GM19397 (cell line): ENCODE data around the gene IKZF2.
"Not testable (repeated sequence)": the region's sequence is repeated elsewhere in the genome, so short reads cannot be mapped to it uniquely, and the experiment has no call there.

ENCODE experiments used
- ATAC-seq: cut with Tn5 transposase; IDR thresholded peaks from one replicate; pipeline ENCODE4 v1.9.1; 2021; ENCODE audit warnings: mild to moderate bottlenecking, moderate library complexity; ENCODE audit not compliant: unreplicated experiment

Gene IKZF2

DNA sequence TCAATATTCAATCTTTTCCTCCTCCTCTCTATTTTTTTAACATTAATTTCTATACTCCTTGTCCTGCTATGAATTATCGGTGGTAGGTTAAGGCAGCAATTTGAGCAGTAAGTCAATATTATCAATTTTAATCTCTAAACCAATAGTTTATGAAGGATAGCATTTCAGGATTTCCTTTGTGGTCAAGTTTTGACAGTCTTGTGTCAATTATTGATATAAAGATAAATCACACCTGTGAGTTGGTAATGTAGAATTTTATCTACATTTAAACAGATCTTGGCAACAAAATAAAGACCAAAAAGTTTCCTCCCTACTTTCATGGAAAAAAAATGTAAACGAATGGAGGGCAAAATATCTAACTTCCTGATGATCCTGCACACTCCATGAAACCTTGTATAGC lies 87.3 kb downstream of the IKZF2 start:
- ATAC-seq: no peak

DNA sequence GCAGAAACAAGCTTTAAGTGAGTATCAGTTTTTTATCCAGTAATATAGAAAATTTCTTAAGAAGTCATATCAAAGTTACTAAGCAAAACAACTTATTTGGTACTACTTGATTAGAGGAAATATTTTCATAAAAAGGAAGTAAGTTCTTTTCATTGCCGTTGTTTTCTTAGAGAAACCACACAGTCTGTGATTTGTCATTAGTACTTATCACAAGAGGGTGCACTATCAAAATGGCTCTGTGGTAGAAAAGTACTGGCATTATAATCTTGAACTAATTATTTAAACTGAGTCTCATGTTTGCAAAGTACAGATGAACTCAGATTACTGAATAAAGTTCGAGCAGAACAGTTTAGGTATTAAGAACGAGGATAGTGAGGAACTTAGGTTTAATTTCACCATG lies 93.4 kb downstream of the IKZF2 start:
- no peak for ATAC-seq

DNA sequence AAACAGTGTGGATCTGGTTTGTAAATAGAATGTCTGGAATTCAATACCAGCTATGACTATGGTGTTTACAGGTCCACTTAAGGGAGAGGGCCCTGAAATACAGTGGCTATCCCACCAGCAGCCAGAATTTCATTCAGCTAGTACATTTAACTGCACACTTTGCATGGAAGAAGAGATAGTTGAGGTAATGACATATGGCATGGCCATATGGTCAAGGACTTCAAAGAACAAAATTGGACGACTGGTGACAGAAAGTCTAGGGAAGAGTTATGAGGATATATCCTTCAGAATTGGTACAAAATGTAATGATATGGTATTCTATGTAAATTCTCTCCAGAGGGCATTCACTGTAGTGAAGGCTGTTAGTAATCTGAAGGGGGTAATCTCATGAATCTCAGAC lies 105.0 kb downstream of the IKZF2 start:
- ATAC-seq: no peak

DNA sequence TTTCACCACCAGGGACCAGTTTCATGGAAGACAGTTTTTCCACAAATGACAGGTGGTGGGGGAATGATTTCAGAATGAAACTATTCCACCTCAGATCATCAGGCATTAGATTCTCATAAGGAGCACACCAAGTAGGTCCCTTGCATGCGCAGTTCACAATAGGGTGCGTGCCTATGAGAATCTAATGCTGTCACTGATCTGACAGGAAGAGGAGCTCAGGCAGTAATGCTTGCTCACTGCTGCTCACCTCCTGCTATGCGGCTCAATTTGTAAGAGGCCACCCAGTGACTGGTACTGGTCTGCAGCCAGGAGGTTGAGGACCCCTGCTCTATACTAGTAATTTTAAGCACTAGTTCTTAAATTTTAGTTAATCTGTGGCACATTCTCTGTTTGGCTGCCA lies 107.8 kb downstream of the IKZF2 start:
- no peak for ATAC-seq

DNA sequence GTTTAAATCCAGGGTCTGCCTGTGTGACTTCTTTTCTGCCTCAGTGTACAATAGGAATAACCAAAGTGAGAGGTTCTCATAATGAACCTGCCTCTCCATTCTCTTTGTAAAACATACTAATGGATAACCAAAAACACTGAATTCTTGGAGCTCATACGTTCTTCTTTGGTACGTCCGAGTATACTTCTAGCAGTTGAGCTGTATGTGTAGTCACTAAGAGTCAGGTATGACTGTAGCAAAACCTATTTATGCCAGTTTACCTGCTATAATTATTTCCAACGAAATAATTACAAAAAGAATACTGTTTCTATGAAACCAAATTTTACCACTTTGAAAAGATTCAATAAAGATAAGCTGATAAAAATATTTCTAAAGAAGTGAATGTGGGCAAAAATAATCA lies 109.2 kb downstream of the IKZF2 start:
- ATAC-seq: no peak

DNA sequence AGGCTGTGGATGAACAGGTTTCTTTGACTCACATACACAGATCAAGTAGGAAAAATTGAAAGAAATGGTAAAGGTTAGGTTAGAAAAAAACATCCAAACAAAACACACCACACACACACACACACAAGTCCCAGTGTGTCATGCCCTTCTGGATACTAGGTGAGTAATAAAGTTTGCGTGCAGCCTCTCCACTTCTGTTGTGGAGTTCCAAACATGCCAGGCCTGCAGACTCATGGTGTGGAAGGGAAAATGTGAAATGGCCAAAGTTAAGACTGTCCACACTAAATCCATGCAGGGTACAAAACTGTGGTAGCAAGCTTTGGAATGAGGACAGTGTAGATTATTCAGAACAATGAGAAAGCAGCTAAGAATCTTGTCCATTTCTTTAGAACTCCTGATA lies 114.6 kb downstream of the IKZF2 start:
- no peak for ATAC-seq

DNA sequence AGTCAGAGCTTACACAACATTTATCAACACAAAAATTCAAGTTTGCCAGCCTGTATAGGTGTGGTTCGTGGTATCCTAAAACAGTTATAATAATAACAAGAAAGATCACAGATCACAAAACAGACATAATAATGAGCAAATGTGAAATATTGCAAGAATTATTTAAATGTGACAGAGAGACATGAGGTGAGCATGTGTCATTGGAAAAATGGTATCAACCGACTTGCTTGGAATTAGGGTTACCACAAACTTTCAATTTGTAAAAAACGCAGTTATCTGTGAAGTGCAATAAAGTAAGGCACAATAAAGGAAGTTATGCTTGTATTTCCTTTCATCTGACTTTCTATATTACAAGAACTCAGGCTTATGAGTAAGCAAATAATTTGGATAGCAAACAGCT lies 116.8 kb downstream of the IKZF2 start:
- ATAC-seq: no peak

DNA sequence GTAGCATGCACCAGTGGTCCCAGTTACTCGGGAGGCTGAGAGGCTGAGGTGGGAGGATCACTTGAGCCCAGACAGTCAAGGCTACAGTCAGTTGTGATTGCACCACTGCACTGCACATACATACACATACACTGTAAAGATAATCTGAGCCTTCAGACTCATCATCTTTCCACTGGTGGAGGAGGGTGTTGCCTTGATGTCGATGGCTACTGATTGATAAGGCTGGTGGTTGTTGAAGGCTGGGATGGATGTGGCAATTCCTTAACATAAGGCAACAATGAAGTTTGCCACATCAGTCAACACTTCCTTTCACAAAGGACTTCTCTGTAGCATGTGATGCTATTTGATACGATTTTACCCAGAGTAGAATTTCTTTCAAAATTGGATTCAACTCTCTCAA lies 118.8 kb downstream of the IKZF2 start:
- no peak for ATAC-seq

DNA sequence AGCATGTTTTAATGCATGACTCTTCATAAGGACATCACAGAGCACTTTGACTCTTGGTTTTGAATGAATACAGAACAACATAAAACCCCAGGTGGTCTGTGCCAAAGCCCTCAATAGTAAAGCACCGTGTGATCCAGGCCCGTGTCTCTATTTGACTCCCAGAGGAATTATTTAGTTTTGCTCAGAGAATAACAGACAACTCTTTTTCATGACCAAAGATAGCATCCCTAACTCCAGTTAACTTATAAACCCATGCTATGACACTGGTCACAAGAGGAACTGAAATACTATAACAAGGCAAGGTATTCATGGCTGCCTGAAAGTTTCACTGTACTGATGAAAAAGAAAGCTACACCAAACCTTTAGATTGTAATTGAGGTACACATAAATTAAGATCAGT lies 128.4 kb downstream of the IKZF2 start:
- peak; percentile 66 for ATAC-seq

DNA sequence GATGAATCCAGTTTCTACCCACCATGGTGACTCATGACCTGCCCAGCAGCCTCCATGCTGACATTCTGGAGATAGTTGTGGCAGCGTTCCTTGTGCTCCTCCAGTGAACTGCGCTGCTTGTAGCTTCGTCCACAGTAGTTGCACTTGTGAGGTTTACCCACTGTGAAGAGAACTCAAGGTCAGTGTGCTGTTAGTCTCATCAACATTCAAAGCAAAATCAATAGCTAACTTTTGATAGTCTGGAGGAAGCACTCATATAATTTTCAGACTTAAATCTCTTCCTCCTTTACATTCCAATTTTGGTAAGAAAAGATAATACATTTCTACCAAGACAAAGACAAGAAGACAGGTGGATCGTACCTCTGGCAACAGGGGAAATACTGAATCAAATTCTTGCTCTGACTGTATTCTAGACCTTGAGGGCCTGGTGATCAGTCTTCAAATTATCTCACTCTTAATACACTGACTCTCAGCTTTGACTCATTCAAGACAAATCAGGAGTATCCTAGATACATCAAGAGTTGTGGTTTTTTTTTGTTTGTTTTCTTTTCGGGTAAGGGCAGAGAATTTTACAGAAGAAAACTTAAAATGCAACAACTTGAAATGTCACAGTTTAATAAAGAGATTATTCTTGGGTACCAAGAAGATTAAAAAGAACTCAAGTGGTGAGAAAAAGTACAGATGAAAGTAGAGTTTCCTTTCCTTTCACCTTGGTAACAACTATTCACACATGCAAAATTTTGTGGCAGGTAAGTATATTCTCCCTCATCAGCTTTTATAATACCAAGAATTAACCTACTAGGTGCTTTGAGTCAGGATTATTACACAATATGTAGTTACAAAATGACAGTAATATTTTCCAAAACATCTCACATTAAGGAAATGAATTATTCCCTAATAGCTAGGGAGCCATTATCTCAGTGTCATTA lies 129.2 kb downstream of the IKZF2 start:
- ATAC-seq: peak; percentile 75

DNA sequence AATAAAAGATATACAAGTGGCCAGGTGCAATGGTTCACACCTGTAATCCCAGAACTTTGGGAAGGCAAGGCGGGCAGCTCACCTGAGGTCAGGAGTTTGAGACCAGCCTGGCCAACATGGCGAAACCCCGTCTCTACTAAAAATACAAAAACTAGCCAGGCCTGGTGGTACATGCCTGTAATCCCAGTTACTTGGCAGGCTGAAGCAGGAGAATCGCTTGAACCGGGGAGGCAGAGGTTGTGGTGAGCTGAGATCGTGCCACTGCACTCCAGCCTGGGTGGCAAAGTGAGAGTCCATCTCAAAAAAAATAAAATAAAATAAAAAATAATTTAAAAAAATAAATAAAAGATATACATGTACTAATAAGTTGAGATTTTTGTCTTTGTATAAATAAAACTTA lies 130.5 kb downstream of the IKZF2 start:
- not testable (repeated sequence) for ATAC-seq

DNA sequence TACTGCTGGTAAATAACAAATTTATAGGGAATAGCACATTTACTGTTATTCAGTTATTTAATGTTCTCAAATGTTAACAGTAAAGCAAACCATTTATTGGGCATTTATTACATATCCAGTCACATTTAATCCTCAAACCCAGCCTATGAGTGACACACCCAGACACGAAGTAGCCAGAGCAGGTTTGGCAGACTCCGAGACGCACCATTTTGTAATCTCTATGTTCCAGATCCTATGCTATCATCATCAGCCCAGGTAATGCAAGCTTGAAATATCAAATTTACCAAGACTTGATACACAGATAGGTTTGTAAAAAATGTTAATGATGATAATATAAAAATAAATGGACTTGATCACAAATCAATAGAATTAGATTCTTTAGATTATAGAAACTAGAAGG lies 131.1 kb downstream of the IKZF2 start:
- ATAC-seq: no peak

DNA sequence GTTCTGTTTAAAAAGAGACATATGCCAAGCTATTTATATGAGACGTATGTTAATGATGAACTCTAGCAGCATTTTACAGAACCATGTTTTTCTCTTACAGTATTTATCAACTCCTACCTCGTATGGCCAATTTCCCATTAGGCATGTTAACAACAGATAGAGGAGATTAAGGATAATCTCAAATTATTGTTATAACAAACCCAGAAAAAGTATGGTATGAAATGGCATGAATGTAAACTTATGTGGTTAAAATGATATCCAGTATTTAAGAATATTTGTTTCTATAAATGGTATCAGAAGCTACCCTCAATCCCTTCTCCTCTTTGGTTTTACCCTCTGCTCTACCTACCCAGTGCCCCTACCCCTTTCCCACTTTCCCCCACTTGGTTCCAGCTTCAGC lies 132.0 kb downstream of the IKZF2 start:
- ATAC-seq: no peak

DNA sequence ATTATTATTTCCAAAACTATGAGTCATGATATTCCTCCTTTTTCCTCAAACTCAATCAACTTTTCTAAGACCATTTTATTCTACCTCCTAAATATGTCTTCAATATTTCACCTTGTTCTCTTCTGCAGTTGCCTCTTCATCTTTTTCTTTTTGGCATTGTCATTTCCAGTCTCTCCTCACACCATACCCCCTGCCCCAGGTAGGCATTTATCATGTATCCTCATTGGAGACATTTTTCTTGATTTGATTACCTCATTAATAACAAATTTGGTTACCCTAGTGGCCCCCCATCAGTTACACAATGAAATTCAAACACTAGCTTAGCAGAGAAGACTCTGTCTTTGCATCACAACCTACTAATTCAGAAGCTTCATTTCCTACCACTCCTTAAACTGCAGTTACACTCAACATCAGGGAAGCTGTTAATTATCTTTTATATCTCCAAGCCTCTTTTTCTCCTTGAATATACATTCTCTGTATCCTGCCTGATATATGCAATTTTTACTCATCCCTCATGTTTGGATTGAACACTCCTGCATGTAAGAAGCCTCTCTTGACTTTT lies 133.0 kb downstream of the IKZF2 start:
- no peak for ATAC-seq

DNA sequence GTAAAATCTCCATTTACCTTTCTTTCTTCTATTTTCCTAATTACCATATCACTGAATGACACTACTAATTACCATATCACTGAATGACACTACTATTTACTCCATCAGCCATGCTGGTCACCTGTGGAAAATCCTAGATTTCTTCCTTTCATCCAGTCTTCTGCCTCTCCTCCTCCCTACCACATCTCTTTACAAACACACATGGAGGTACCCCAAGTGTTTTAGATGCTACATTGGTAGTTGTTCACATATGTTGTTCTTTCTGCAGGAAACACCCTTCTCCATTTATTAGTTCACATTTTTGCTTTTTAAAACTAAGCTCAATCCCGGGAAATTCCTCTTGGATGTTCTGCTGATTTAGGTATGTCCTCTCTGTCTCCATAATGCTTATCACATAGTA lies 134.0 kb downstream of the IKZF2 start:
- ATAC-seq: no peak

DNA sequence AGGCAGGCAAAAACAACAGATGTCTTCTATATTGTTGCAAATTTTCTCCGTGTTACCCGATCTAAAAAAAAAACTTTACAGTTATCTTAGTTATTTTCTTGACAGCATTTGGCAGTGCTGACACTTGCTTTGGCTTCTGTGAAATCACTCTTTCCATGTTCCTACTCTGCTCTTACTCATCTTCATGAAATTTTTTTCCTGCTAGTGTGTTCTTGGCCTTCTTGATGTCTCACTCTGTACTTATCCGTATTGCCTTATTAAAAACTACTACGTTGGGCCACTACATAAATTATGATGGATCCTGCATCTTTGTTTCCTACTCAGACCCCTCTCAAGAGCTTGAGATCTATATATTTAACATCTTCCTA lies 134.4 kb downstream of the IKZF2 start:
- ATAC-seq: no peak

DNA sequence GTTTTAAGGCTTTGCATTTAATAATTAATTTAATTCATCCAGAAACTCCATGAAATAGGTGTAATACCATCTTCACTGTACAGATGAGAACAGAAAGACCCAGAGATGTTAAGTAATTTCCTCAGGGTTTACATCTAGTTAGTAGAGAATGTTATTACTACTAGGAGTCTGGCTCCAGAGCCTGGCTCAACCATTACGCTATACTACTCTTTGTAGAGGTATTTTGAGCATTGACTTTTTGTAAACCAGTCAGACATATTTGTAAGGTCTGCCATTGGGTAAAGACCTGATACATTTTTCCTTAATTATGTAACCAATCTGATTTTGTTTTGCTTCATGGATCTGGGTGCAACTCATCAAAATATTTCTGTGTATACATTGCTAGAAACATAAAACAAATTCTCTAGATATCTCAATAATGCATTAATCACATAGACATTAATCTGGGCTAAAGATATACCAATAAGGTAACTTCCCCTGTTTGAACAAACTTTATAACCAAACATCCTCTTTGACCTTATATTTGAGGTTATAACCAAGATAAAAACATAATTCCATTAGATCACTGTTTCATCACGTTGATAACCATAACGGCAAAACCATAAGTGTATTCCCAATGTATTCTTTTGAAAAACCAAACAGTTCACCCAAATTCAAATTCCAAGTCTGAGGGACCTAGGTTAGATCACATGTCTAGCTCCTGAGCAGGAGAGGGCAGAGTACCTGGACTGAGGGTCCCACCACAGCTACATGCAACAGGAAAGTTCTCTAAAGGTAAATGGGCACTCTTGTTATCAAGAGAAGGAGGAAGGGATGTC lies 135.0 kb downstream of the IKZF2 start:
- ATAC-seq: peak; percentile 28

DNA sequence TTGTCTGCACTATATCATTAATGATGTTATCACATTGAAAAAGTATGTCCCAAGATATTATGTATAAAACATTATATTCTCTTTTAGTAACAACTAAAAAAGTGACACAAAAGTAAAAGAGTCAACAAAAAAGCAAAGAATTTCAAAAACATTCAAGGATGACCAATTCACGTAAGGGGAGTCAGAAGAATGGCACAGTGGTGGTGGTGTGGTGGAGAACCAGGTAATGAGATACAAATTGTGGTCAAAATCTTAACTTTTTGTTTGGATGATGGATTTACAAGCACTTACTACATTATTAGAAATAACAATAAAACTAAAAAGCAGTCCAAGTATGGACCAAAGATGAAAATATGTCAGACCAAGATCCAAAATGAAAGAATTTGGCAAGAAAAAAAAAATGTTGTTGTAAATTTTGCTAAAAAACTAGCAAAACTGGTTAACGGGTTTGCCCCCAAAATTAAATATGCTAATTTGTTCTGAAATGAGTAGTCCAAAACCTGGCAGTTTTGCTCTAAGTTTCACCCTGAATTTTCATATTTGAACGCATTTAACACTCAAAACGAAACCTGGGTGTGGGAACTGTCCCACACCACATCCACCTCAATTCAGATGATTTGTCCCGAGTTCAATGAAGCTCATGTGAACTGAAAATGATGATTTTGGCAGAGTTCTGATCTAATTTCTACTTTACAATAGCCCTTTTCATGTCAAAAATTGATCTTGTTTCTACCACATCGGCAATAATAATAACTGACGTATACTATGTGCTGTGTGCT lies 135.8 kb downstream of the IKZF2 start:
- ATAC-seq: peak; percentile 82

DNA sequence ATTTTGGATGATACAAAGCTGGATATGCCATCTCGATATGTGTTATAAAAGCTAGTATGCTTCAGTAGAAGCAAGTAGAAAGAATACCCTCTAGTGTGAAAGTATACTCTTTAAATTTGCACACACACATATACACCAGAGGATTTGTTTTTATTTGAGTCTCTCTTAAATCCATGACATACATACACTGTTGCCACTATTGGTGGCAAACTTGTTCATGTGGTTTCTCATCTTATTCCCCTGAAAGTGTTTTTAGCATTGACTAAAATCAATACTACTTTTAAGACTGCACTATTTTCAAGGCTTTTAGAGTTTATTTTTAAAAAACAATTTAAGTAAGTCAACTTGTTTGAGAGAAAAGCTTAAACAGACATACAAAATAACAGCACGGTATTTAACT lies 137.4 kb downstream of the IKZF2 start:
- ATAC-seq: no peak

DNA sequence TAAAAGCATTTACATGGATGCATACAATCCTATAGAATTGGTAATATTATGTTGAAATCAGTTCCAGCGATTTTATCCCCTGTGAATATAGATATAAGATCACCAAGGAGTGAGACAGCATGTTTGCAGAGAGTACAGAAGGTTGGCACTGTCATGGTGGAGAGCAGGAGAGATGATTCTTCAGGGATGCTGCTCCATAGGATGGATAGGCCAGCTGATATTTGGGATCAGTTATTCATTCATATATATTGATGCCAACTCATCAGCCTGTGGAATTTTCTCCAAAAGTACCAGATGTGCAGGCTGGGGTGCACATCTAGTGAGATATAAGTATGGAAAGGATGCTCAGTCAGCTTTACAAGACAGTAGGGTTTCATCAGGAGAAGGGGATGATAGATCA lies 139.9 kb downstream of the IKZF2 start:
- ATAC-seq: no peak
